K562 (cell line): ENCODE measurements around the gene CMTM1. TPM values are rescaled to one million over a fixed set of nuclear protein-coding genes. Genes with fewer than 3 reads are reported as not detected.

Experiments
- ARID4B ChIP-seq: sonication (generic); formaldehyde crosslinking; IDR thresholded peaks from 2 replicates; pipeline ENCODE4 v1.8.0; 2022; ENCODE audit warnings: mild to moderate bottlenecking, missing genetic modification reagents
- BRD4 ChIP-seq: fragments of 200-600 bp; sonication (generic); IDR thresholded peaks from 2 replicates; pipeline ENCODE4 v1.6.1; 2017; ENCODE audit warnings: inconsistent platforms
- FIP1L1 ChIP-seq: fragments of 200-400 bp; formaldehyde crosslinking; IDR thresholded peaks from 2 replicates; pipeline ENCODE4 v1.6.1; 2018; ENCODE audit warnings: mild to moderate bottlenecking, low read depth, low read length; ENCODE audit not compliant: poor library complexity, severe bottlenecking
- HDAC2 ChIP-seq: fragments of 450-650 bp; IDR thresholded peaks from 2 replicates; pipeline ENCODE4 v1.6.1; 2016; ENCODE audit warnings: mild to moderate bottlenecking
- MAFG ChIP-seq: fragments of 450-650 bp; conservative IDR thresholded peaks from 2 replicates; pipeline ENCODE4 v1.6.1; 2016; ENCODE audit warnings: missing genetic modification characterization, missing compliant biosample characterization
- MGA ChIP-seq: fragments of 450-650 bp; IDR thresholded peaks from 2 replicates; pipeline ENCODE4 v1.6.1; 2016; ENCODE audit warnings: mild to moderate bottlenecking, moderate library complexity
- MYC ChIP-seq, 2 experiments: fragments of 250-450 bp in 1 of 2; sonication (Bioruptor Pico) in 1 of 2; IDR thresholded peaks; 2 replicates each; pipeline versions ENCODE4 v1.5.1 to v1.6.1; 2012 to 2021; ENCODE audit warnings: low read depth in 2 of 2, borderline replicate concordance in 1 of 2, improper control_type of control experiment in 1 of 2, low read length in 1 of 2, mild to moderate bottlenecking in 1 of 2, moderate library complexity in 1 of 2
- SMAD4 ChIP-seq: fragments of 250-450 bp; sonication (Bioruptor Pico); conservative IDR thresholded peaks from 2 replicates; pipeline ENCODE4 v1.8.0; 2021; ENCODE audit warnings: inconsistent platforms, mild to moderate bottlenecking, moderate library complexity
- SMARCA4 ChIP-seq: fragments of 450-650 bp; IDR thresholded peaks from 2 replicates; pipeline ENCODE4 v1.6.1; 2016
- ZNF324 ChIP-seq: fragments of 250-450 bp; sonication (Bioruptor Pico); IDR thresholded peaks from 2 replicates; pipeline ENCODE4 v1.4.0; 2020; ENCODE audit warnings: mild to moderate bottlenecking
- polyA plus RNA-seq, 8 experiments: library from polyadenylated mRNA; depleted of rRNA in 4 of 8; stranded (reverse) in 5 of 8; unstranded in 3 of 8; fragments of >200 nt; fragmentation: Nextera tagmentation in 2 of 8; fragmentation: Illumina TruSeq in 1 of 8; extraction: Ambion mirVana in 2 of 8; extraction: Trizol in 1 of 8; gene quantifications; 2 replicates each; pipeline versions ENCODE4 v1.2.1 to v1.2.3, GENCODE V29; 2011 to 2014; ENCODE audit warnings: inconsistent platforms in 1 of 8, missing spikeins in 1 of 8
- total RNA-seq, 7 experiments: library from RNA; depleted of rRNA in 6 of 7; stranded (reverse); fragments of >200 nt in 6 of 7; fragmentation: Illumina TruSeq in 2 of 7; extraction: Trizol in 2 of 7; gene quantifications; 2 replicates each; pipeline versions ENCODE4 v1.2.1 to v1.2.3, GENCODE V29; 2011 to 2021; ENCODE audit warnings: low replicate concordance in 1 of 7

Gene CMTM1
- total and polyA plus RNA-seq, 9 of the 15 experiments (the other 6 are each of a cell fraction or from before 2014, with no cell fraction given): 0.25 to 2.6 (median 1.1) TPM; not detected in 2

GRCh38 chr16:66549284-66550131 lies 16.7 kb upstream of the CMTM1 start, which contains the start of gene TK2 (continued):
- TF ChIP-seq ARID4B (CRISPR knock-in tag) (peak; percentile 42; the same call in 1 of the 2 replicates), SMARCA4 (no peak), MAFG (no peak), ZNF324 (CRISPR knock-in tag) (no peak), MYC (IDR thresholded peaks at IDR 0.05; ENCODE audit: low read depth, low read length) (peak; percentile 24; the same call in 1 of the 2 replicates), MYC (CRISPR knock-in tag; IDR thresholded peaks at IDR 0.05; ENCODE audit: borderline replicate concordance, low read depth) (peak; percentile 22; the same call in 1 of the 2 replicates), BRD4 (peak; percentile 87), SMAD4 (peak; percentile 50; the same call in 1 of the 2 replicates), HDAC2 (0 out of 2 replicates have a peak, but pooled peaks have one; percentile 18), MGA (0 out of 2 replicates have a peak, but pooled peaks have one; percentile 37), FIP1L1 (peak; percentile 81)
